Panc1 (cell line): ENCODE data around the gene ANKMY1. TPM values are rescaled to one million over a fixed set of nuclear protein-coding genes. Genes with fewer than 3 reads are reported as not detected.

Experiments
- ATAC-seq: fragments of 200-7000 bp; cut with Tn5 transposase; 2 replicates; pipeline ENCODE4 v1.9.1; 2020; ENCODE audit warnings: mild to moderate bottlenecking, moderate library complexity
- BruUV-seq: library from RNA; stranded (reverse); fragments of 400-500 nt; replicated peaks from 2 replicates; lab custom pipeline; 2021; lab: Mats Ljungman, UMichigan
- CTCF ChIA-PET: fragments of 300-600 bp; sonication (Branson Sonifier 250); formaldehyde crosslinking; loops from one replicate; lab custom pipeline; 2022; ENCODE audit warnings: antibody characterized with exemption; lab: Charles Lee
- POLR2A ChIA-PET: fragments of 300-600 bp; sonication (Branson Sonifier 250); formaldehyde crosslinking; loops from one replicate; lab custom pipeline; 2022; ENCODE audit warnings: antibody characterized with exemption; lab: Charles Lee
- DNase-seq: peaks from one replicate; pipeline ENCODE4 v3.0.0-alpha.2; 2010; ENCODE audit warnings: low read depth, low spot score
- H3K27ac ChIP-seq: 2 replicates; pipeline ENCODE4 v1.5.1; 2011; ENCODE audit warnings: mild to moderate bottlenecking, low read length, inconsistent platforms
- H3K27me3 ChIP-seq: fragments of 200-500 bp; sonication (Bioruptor generic); 2 replicates; pipeline ENCODE4 v1.6.0; 2014; ENCODE audit warnings: low read length, inconsistent platforms; ENCODE audit not compliant: control insufficient read depth, insufficient read depth
- H3K36me3 ChIP-seq: fragments of 200-500 bp; sonication (Bioruptor generic); 2 replicates; pipeline ENCODE4 v1.5.1; 2014; ENCODE audit warnings: inconsistent platforms, mild to moderate bottlenecking, low read length, moderate library complexity; ENCODE audit not compliant: control insufficient read depth, insufficient read depth
- H3K4me1 ChIP-seq: 2 replicates; pipeline ENCODE4 v1.5.1; 2011; ENCODE audit warnings: inconsistent platforms, mild to moderate bottlenecking, low read length, moderate library complexity; ENCODE audit not compliant: control insufficient read depth, insufficient read depth
- H3K4me3 ChIP-seq, 2 experiments: 2 replicates each; pipeline ENCODE4 v1.5.1; 2011 to 2012; ENCODE audit warnings: low read depth in 2 of 2, low read length in 2 of 2, mild to moderate bottlenecking in 2 of 2, inconsistent platforms in 1 of 2, moderate library complexity in 1 of 2
- H3K9me3 ChIP-seq: fragments of 200-500 bp; sonication (Bioruptor generic); 2 replicates; pipeline ENCODE4 v1.5.1; 2014; ENCODE audit warnings: low read depth, mild to moderate bottlenecking, inconsistent platforms, low read length, moderate library complexity; ENCODE audit not compliant: control insufficient read depth, insufficient read depth
- POLR2AphosphoS5 ChIP-seq: IDR thresholded peaks from 2 replicates; pipeline ENCODE4 v1.6.1; 2012; ENCODE audit warnings: mild to moderate bottlenecking, low read depth, low read length, moderate library complexity
- SIN3A ChIP-seq: IDR thresholded peaks from 2 replicates; pipeline ENCODE4 v1.6.1; 2012; ENCODE audit warnings: low read depth, mild to moderate bottlenecking, low read length, moderate library complexity, borderline replicate concordance; ENCODE audit not compliant: insufficient read depth
- TCF7L2 ChIP-seq: IDR thresholded peaks from 2 replicates; pipeline ENCODE4 v1.6.1; 2011; ENCODE audit warnings: mild to moderate bottlenecking, low read depth, low read length, inconsistent platforms
- in situ Hi-C: cut with HindIII; loops from 2 replicates; pipeline ENCODE4 v1.10.0; 2016; ENCODE audit warnings: low sequenced_read_pairs, low pct_unique_long_range_greater_than_20kb
- intact Hi-C: fragments of 100-400 bp; cut with micrococcal nuclease; formaldehyde crosslinking; loops from one replicate; pipeline ENCODE4 v1.10.0; 2022; ENCODE audit not compliant: unreplicated experiment
- total RNA-seq: library from RNA; stranded (reverse); gene quantifications from one replicate; pipeline ENCODE4 v1.2.1, GENCODE V29; 2021; ENCODE audit not compliant: unreplicated experiment
- TF ChIP-seq, protein P1 (sequence below): fragments of 450-650 bp; IDR thresholded peaks from 2 replicates; pipeline ENCODE4 v1.5.1; 2017; ENCODE audit warnings: mild to moderate bottlenecking
- TF ChIP-seq, protein P2 (sequence below), 2 experiments: IDR thresholded peaks; 2 replicates each; pipeline ENCODE4 v1.6.1; 2011 to 2012; ENCODE audit warnings: low read depth in 2 of 2, control low read depth in 1 of 2, low read length in 1 of 2, mild to moderate bottlenecking in 1 of 2, moderate library complexity in 1 of 2; ENCODE audit not compliant: insufficient read depth in 1 of 2

Gene ANKMY1
- total RNA-seq, 1 experiment from 2014 or later: 19.5 TPM

DNA sequence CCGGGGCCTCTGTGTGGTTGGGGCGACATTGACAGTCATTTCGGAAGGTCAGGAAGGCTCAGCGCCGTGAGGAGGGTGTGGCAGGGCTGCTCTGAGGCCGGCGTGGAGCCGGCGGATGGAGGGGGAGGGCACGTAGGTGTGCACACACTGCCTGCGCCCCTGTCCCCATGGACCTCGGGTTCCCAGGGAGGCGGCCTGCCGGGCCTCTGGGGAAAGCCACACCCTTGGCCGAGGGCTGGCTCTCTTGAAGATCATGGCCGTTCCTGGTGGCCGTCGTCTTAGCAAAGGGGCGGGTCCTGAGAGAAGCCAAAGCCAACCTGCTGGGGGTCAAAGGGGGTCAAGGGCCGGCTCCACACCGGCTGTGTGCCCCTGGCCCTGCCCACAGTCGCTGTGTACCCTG, 110.5 kb downstream of the ANKMY1 start:
- TF ChIP-seq SIN3A: no peak
- no peak for TF ChIP-seq POLR2AphosphoS5
- TF ChIP-seq TCF7L2: no peak
- Histone ChIP-seq H3K27ac (no peak overlapping the region), H3K4me1 (peaks cover 28% of the 10 kb centered on the region), H3K9me3 (no peaks in the 10 kb centered on the region), H3K4me3 (no peak overlapping the region), H3K27me3 (no peaks in the 10 kb centered on the region), H3K36me3 (no peaks in the 10 kb centered on the region)
- in situ Hi-C loops: no loop called here
- no TSS peak for BruUV-seq
- ATAC-seq (no peak), DNase-seq (no peak)
- POLR2A ChIA-PET: no interaction called here
- intact Hi-C loops: no loop called here
- CTCF ChIA-PET: no interaction called here

DNA sequence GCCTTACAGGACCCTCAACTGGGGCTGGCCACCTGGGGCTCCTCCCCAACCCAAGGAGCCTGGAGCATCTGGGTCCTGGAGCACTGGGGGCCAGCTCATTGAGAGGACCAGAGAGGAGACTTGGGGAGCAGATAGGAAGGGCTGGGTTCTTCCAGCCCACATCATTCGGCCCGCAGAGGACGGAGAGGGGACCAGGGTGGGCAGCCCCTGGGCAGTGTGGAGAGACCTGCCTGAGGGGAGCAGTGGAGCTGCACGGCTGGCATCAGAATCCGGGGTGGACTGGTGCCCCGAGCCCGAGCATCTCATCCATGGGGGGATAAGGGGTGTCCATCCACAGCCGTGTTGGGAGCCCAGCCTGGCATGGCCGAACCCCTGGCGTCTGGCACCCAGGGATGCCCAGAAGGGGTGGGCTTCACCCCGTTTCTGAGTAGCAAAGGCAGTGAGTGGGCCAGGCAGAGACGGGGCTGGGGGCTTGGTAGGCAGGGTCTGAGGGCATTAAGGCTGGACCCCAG, 111.1 kb downstream of the ANKMY1 start:
- Histone ChIP-seq H3K27ac (no peak overlapping the region), H3K4me3 (no peak overlapping the region), H3K4me1 (peaks cover 21% of the 10 kb centered on the region), H3K27me3 (no peaks in the 10 kb centered on the region), H3K36me3 (no peaks in the 10 kb centered on the region), H3K9me3 (no peaks in the 10 kb centered on the region)
- ChIA-PET POLR2A (no interaction called here), CTCF (no interaction called here)
- intact Hi-C loops: no loop called here
- TF ChIP-seq TCF7L2 (no peak), SIN3A (no peak), POLR2AphosphoS5 (no peak)
- TF ChIP-seq, protein P1, sequence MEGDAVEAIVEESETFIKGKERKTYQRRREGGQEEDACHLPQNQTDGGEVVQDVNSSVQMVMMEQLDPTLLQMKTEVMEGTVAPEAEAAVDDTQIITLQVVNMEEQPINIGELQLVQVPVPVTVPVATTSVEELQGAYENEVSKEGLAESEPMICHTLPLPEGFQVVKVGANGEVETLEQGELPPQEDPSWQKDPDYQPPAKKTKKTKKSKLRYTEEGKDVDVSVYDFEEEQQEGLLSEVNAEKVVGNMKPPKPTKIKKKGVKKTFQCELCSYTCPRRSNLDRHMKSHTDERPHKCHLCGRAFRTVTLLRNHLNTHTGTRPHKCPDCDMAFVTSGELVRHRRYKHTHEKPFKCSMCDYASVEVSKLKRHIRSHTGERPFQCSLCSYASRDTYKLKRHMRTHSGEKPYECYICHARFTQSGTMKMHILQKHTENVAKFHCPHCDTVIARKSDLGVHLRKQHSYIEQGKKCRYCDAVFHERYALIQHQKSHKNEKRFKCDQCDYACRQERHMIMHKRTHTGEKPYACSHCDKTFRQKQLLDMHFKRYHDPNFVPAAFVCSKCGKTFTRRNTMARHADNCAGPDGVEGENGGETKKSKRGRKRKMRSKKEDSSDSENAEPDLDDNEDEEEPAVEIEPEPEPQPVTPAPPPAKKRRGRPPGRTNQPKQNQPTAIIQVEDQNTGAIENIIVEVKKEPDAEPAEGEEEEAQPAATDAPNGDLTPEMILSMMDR: no peak
- TF ChIP-seq, protein P2, sequence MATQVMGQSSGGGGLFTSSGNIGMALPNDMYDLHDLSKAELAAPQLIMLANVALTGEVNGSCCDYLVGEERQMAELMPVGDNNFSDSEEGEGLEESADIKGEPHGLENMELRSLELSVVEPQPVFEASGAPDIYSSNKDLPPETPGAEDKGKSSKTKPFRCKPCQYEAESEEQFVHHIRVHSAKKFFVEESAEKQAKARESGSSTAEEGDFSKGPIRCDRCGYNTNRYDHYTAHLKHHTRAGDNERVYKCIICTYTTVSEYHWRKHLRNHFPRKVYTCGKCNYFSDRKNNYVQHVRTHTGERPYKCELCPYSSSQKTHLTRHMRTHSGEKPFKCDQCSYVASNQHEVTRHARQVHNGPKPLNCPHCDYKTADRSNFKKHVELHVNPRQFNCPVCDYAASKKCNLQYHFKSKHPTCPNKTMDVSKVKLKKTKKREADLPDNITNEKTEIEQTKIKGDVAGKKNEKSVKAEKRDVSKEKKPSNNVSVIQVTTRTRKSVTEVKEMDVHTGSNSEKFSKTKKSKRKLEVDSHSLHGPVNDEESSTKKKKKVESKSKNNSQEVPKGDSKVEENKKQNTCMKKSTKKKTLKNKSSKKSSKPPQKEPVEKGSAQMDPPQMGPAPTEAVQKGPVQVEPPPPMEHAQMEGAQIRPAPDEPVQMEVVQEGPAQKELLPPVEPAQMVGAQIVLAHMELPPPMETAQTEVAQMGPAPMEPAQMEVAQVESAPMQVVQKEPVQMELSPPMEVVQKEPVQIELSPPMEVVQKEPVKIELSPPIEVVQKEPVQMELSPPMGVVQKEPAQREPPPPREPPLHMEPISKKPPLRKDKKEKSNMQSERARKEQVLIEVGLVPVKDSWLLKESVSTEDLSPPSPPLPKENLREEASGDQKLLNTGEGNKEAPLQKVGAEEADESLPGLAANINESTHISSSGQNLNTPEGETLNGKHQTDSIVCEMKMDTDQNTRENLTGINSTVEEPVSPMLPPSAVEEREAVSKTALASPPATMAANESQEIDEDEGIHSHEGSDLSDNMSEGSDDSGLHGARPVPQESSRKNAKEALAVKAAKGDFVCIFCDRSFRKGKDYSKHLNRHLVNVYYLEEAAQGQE (IDR thresholded peaks at IDR 0.05; ENCODE audit: insufficient read depth in 1 of 2, low read depth in 2 of 2, low read length in 1 of 2): no peak
- BruUV-seq: no TSS peak
- in situ Hi-C loops: no loop called here
- ATAC-seq: no peak
- DNase-seq: no peak

DNA sequence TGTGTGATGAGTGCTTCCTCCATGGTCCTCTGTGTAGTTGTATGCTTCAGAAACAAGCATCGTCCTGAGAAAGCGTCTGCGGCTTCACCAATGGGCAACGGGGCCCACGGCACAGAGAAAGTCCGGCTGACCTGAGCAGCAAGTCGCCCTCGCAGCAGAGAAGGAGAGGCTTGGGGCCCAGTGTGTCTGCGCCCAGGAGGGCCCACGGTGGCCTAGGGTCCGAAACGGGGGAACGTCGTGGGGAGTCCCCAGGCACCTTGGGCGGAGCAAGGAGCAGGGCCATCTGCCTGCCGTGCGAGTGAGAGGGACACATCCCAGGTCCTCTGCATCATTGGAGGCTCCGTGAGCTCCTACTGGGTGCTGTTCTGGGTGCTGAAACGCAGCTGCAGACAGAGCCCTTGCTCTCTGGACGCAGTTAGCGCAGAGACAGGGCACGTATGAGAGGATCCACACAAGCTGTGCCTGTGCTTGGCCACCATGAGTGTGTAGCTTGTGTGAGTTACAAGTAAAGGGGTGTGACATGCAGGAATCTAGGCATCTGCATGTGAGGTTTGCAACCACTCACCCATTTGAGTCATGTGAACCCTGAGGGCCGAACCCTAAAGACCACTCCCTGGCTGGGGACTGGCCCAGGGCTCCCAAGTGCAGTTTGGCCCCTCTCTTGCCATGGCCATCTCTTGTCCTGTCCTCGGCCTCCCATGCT, 111.7 kb downstream of the ANKMY1 start:
- in situ Hi-C loops: no loop called here
- no TSS peak for BruUV-seq
- intact Hi-C loops: no loop called here
- Histone ChIP-seq H3K27me3 (no peaks in the 10 kb centered on the region), H3K4me3 (no peak overlapping the region), H3K27ac (no peak overlapping the region), H3K4me1 (peaks cover 15% of the 10 kb centered on the region), H3K9me3 (no peaks in the 10 kb centered on the region), H3K36me3 (no peaks in the 10 kb centered on the region)
- no peak for DNase-seq
- no peak for ATAC-seq
- no peak for TF ChIP-seq SIN3A
- TF ChIP-seq, protein P2 (IDR thresholded peaks at IDR 0.05; ENCODE audit: insufficient read depth in 1 of 2, low read depth in 2 of 2, low read length in 1 of 2): peak; percentile 68 to 71
- CTCF ChIA-PET: no interaction called here
- POLR2A ChIA-PET: no interaction called here
